ENCODE data around the gene MAML3.

DNA sequence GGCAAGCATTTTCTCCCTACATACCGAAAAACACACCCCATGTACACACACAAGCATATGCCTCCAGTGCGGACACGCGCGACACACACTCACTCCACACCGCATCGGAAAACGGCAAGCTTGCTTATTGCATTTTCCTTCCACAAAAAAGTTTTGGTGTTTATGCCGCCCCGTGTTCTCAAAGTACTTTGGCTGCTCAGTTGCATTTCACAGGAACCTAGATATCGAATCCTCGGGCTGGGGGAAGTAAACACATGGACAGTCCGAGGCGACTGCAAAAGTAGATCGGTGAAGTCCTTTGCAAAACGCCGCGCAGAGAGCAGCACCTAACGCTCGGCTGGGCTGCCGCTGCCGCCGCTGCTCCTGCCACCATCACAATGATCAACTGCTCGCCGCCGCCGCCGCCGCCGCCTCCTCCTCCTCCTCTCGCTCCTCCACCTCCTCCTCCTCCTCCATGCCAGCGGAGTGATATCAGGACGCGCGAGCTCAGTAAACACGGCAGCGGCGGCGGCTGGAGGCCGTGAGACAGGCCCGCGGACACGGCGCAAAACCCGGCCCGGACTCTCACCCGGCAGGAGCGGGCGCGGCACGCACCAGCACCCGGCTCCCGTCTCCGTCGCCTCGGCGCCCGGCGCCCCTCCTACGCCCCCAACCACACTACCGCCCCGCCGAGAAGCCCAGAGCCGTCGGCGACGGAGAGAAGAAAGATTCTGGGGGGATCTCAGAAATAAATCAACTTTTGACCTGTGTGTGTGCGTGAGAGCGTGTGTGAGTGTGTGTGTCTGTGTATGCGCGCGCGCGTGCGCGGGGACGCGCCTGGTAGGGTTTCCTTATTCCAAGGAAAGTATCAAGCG lies at the start of gene MAML3:
- peak; percentile 42; the same call in 1 of the 2 replicates for TF ChIP-seq GATA2 (IDR thresholded peaks at IDR 0.05; ENCODE audit: low read depth, low read length)
- TF ChIP-seq GATA3 (IDR thresholded peaks at IDR 0.05; ENCODE audit: low read depth, low read length): no peak
